GM21717 (cell line): Measurements from ENCODE around the gene FOXP2.

Source experiments
- ATAC-seq: cut with Tn5 transposase; IDR thresholded peaks from one replicate; pipeline ENCODE4 v1.9.1; 2021; ENCODE audit warnings: mild to moderate bottlenecking, moderate library complexity; ENCODE audit not compliant: unreplicated experiment

The FOXP2 gene

DNA sequence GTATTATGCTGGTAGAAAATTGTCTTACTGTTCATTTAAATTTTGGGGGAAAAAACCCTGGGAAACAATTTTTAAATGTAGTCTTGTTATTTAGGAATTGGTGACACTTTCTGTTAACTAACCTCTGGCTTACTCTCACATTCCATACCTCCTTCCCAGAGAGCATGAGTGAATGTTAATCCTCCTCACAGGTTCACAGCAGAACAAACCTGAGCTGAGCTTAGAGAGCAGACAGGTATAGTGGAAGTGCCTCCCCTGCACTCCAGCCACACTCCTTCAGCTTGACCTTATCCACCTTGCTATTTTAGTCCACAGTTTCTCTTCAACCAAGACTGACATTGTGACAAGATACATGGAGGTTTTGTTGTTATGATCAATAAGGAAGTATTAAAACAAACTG, 235.9 kb downstream of the FOXP2 start:
- no peak for ATAC-seq

DNA sequence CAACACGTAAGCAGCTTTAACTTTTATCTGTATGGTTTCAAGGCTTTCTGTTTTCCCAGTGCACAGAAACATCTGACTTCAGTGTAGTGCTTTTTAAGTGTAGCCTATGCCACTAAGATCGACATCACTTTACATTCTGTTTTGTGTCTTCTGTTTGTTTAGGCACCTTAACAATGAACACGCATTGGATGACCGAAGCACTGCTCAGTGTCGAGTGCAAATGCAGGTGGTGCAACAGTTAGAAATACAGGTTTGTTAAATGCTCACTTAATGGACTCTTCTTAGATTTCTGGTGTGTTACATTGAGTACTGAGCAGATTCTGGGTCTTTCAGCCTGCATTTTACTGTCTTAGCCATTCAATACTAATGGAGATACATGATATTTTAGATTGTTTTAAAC, 237.4 kb downstream of the FOXP2 start:
- ATAC-seq: no peak

DNA sequence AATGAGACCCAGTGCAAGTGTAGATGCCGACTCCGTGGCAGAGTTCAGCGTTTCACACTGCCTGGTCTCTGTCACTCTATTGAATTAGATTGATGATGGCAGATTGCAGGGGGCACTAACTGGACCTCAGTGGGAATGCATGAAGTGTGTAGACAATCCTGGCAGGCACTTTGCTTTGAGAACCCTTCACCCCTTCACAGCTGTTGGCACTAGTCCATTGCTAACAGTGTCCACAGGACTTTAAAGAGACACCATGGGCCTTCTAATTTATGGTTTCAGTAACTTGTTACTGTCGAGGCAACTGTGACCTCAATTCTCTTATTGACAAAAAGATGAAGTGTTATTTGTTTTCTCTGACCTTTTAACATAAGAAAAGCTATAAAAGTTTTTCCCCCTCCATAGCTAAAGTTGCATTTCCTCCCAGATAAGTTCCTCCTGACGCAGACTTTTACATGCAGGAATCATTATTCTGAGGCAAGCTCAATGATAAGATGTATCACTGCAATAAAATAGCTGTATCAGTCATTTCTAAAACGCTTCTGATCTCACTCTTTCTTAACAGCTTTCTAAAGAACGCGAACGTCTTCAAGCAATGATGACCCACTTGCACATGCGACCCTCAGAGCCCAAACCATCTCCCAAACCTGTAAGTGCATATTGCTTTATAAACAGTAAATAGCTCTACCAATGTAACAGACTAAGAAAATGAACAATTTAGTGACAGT, 238.9 kb downstream of the FOXP2 start:
- no peak for ATAC-seq

GRCh38 chr7:114656466-114656865, 241.9 kb downstream of the FOXP2 start:
- ATAC-seq: no peak

DNA sequence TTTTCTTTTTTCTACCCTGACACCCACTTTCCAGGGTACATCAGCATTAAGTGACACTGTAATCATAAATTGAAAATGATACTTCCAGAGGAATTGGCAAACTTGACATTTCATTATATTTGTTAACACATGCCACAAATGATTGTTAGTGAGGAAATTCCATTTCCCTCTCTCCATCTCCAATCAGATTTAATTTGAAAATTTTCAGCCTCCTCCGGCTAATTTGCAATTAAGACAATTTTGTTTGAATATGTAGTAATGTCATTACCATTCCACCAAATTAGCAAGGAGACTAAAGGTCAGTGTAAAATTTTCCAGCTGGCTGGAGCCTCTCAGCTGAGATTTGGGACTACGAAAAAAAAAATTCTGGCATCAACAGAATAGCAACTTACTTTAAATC, 242.7 kb downstream of the FOXP2 start:
- ATAC-seq: no peak

- no peak for ATAC-seq
Observed at GRCh38 chr7:114658216-114658615, 243.6 kb downstream of the FOXP2 start.

DNA sequence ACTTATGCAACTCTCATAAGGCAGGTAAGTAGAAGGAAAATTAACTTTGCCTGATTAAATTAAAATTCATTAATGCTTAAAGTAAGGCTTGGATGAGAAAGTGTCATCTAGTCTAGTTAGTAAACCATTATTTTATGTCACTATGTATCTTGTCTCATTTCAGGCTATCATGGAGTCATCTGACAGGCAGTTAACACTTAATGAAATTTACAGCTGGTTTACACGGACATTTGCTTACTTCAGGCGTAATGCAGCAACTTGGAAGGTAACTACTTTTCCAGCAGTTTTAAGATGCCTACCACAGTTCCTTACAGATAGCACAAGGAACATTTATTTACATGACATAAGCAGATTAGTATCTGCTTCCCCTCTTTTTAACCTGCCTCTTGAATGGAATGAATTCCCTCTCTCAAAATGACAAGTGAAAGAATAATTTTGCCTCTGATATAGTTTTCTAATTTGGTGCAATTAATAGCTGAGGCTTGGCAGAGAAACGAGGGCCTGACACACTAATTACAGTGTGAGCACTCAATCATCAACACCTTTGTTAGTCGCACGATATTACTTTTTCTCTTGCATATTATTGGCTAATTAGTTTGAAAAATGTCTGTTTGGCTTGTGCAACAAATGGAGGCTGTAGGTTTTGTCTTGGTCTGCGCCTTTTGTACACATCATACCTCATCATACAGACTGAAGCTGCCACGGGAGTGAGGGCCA, 245.0 kb downstream of the FOXP2 start:
- no peak for ATAC-seq

GRCh38 chr7:114660126-114660486, 245.5 kb downstream of the FOXP2 start:
- ATAC-seq: no peak

- no peak for ATAC-seq
Observed at GRCh38 chr7:114660753-114661152, 246.1 kb downstream of the FOXP2 start.

DNA sequence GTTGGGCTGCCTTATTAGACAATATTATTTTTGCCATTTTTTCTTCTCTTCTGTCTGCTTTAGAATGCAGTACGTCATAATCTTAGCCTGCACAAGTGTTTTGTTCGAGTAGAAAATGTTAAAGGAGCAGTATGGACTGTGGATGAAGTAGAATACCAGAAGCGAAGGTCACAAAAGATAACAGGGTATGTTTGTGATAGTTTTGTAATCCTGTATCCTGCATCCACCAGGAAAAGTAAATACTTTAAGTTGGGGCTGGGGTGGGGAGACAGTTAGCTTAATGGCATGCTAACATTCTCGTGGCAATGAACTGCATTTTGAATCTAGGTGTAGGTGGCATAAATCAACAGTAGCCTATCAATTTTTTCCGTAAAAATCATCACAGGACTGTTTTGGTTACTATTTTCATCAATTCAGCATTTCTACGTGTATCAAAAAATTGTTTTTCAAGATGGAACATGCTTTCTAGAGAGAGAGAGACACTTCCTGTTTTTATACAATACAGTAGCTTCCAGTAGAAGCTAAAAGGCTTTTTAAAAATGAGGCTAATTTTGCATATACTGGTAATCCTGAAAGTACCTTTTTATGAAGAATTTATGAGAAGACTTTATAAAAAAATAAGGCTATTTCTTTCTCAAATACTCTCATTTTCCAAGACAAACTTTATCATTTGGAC, 247.5 kb downstream of the FOXP2 start:
- ATAC-seq: no peak

DNA sequence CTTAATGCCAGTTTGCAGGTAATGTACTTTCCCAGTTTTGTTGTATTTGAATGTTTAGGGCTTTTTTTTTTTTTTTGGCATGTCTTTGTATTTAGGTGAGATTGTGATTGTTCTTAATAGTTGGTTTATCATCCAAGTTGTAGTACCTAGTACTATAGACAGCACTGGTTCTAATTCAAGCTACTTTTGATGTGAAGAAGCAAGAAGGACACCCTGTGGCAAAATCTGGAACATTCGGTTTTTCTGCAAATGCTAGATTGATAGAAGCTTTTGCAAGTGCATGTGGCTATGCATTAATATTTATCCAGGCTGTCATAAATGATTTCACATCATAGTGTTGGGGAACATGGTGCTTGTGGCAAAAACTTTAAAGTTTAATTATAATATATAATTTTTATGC, 248.9 kb downstream of the FOXP2 start:
- ATAC-seq: no peak

- no peak for ATAC-seq
Observed at GRCh38 chr7:114670676-114671075, 256.1 kb downstream of the FOXP2 start.

DNA sequence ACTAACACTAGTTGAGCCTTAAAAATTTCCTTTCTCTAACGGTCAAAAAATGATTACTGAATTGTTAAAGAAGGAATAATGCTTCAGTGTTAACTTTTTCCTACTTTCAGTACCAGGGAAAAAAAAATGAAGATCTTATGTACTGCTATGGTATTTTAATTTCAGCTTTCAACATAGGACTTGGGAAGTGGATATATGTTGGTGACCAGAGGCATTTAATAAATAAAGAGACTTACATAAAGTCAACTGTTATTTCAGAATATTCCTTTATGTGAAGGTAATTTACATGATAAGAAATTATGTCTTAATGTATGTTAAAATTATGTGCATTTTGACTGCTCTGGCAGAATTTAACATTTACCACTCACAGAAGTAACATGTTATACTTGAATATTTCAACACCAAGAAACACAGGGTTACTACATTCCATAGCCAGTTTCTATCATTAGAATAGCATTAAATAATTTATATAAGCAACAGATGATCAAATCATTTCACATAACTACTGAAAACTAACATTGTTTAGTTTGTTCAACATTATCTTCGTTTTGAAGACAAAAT, 257.0 kb downstream of the FOXP2 start:
- ATAC-seq: no peak

GRCh38 chr7:114678116-114678515, 263.5 kb downstream of the FOXP2 start:
- no peak for ATAC-seq

DNA sequence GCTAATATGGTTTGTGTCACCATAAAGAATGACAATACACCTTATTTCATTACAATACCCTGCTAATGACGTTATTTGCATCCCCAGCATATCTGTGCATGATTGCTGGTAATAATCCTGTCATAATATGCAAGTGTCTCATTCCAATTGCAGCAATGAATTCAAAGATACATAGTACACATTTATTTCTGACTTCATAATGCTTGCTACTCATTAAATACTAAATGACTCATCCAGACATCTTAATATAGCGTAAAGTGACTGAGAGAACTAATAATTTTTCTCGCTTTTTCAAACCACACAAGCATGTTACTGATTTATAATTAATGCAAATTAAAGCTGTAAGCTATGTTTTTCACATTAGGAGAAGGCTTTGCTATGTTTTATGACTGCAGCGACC, 272.6 kb downstream of the FOXP2 start:
- ATAC-seq: no peak

DNA sequence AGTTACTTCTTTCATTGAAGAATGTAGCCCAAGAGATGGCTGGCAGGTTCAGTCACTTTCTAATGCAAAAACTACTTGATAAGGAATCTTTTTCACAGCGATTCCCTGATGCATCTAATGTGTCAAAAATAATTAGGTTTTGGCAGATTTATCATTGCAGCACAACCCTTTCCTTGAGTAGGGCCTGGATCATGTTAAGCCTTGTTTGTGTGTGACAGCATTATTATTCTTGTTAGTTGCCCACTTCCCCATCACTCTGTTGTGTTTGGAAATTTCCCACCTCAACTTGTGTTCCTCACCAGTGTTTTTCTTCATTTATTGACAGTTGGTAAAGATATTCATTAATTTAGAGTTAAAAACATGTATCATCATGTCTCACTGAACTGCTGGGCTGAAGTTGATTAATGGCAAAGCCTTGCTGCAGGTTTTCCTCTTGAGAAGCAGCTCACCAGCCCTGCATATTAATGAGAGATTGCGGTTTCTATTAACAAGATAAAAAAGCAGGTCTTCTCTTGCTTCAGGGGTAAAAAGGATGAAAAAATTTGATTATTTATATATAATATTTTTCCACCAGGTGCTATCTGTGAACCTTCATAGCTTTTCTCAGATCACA, 273.9 kb downstream of the FOXP2 start:
- ATAC-seq: no peak

DNA sequence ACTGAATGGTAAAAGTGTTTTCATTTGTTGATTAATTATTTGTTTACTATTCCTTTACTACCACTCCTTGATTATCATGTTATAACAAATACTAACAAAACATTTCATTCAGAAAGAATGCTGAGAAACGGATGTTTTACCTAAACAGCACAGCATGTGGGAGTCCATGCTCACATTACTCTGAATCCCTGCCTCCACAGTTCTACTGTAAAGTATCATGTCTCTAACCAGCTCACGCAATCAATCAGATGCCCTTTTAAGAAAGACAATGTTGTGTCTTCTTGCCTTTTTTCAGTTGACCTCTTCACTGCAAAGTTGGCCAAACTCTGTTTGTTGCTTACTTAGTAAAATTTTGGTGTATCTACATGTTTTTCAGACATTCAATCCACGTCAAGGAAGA, 274.8 kb downstream of the FOXP2 start:
- ATAC-seq: no peak

- ATAC-seq: no peak
Observed at GRCh38 chr7:114691605-114692004, 277.0 kb downstream of the FOXP2 start.

DNA sequence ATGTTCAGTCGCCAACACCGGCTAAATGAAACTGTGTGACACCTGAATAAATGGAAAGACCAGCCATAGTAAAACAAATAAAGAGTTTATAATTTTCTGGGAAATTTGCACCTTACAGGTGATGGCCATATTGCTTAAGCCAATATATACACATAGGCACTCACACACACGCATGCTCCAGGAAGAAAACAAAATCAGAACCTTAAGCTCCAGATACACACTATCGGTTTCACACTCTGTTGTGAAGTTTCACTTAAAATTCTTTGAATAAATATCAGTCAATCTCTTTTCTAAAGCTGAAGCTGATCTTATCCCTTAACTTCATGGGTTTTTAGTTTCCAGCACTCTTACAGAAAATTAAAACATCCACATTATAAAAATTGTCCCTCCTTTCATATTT, 280.6 kb downstream of the FOXP2 start:
- ATAC-seq: no peak

GRCh38 chr7:114700247-114700928, 285.8 kb downstream of the FOXP2 start:
- no peak for ATAC-seq

- ATAC-seq: no peak
Observed at GRCh38 chr7:114703677-114704076, 289.1 kb downstream of the FOXP2 start.
